Neutrophil (primary cell): ENCODE measurements around the gene VGF.

ENCODE experiments used
- H3K27ac ChIP-seq: fragments of 200-600 bp; sonication (generic); 2 replicates; pipeline ENCODE4 v1.5.1; 2016; ENCODE audit warnings: mild to moderate bottlenecking, moderate library complexity
- H3K27me3 ChIP-seq: fragments of 200-600 bp; sonication (generic); 2 replicates; pipeline ENCODE4 v1.6.0; 2016; ENCODE audit warnings: mild to moderate bottlenecking
- H3K36me3 ChIP-seq: fragments of 200-600 bp; sonication (generic); 2 replicates; pipeline ENCODE4 v1.5.1; 2017
- H3K4me1 ChIP-seq, 2 experiments: fragments of 200-600 bp in 1 of 2; sonication (generic) in 1 of 2; 1 replicate in 1 of 2; 2 replicates in 1 of 2; pipeline versions ENCODE4 v1.5.1 to v1.6.1; 2013 to 2016; ENCODE audit warnings: low read depth in 1 of 2, low read length in 1 of 2, mild to moderate bottlenecking in 1 of 2, moderate library complexity in 1 of 2; ENCODE audit not compliant: control insufficient read depth in 1 of 2, insufficient read depth in 1 of 2
- H3K4me3 ChIP-seq, 2 experiments: fragments of 200-600 bp in 1 of 2; sonication (generic) in 1 of 2; 1 replicate in 1 of 2; 2 replicates in 1 of 2; pipeline ENCODE4 v1.5.1; 2013 to 2016; ENCODE audit warnings: low read depth in 1 of 2, low read length in 1 of 2, mild to moderate bottlenecking in 1 of 2, moderate library complexity in 1 of 2
- H3K9me3 ChIP-seq: fragments of 200-600 bp; sonication (generic); 2 replicates; pipeline ENCODE4 v1.5.1; 2016
- TF ChIP-seq, protein P1 (sequence below): fragments of 200-600 bp; sonication (generic); IDR thresholded peaks from 2 replicates; pipeline ENCODE4 v1.5.1; 2016; ENCODE audit warnings: antibody characterized with exemption

Gene VGF

DNA sequence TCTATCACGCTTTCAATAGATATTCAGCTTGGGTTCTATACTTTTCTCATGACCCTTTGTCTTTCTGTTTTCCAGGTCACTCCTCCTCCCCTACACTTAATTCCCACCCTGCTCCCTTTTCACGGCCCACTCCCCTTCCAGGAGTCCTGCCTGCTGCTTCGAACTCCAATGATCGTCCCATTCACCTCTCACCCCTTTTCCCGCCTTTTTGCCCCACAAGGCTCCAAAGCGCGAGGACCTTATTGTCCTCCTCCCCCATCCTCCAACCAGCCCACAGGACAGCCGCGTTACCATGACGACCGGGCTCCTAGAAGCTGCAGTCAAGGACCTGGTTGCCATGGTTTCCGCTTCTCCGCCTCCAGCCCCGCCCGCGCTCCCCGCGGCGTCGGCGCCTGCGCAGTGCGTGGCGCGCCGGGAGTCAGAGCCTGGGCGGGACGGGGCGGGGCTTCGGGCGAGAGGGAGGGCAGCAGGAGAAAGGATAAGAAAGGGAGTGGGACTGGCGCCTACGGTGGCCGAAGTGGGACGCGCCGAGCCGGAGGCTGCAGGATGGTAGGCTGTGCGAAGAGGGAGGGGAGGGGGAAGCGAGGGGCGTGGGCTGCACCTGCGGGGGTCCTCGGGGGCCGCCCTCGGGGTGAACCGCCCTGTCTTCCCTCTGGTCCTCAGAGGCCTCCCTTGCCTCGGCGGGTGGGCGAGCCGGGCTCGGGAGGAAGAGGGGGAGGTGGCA is 11.2 kb downstream of the VGF start, which contains the start of gene AP1S1:
TSS of gene AP1S1 (plus strand) at position 508 of the 724 bp plus-strand sequence. CDS start at position 547, 39 bp downstream.
- Histone ChIP-seq H3K9me3 (no peaks in the 10 kb centered on the region), H3K36me3 (no peaks in the 10 kb centered on the region), H3K27ac (no peak within 1 kb of the TSS), H3K4me1 (peaks cover 3 to 14% of the 10 kb centered on the region in 2 experiments), H3K27me3 (peaks cover 52% of the 10 kb centered on the region), H3K4me3 (peak within 1 kb of the TSS; percentile 50 to 61)
- TF ChIP-seq, protein P1, sequence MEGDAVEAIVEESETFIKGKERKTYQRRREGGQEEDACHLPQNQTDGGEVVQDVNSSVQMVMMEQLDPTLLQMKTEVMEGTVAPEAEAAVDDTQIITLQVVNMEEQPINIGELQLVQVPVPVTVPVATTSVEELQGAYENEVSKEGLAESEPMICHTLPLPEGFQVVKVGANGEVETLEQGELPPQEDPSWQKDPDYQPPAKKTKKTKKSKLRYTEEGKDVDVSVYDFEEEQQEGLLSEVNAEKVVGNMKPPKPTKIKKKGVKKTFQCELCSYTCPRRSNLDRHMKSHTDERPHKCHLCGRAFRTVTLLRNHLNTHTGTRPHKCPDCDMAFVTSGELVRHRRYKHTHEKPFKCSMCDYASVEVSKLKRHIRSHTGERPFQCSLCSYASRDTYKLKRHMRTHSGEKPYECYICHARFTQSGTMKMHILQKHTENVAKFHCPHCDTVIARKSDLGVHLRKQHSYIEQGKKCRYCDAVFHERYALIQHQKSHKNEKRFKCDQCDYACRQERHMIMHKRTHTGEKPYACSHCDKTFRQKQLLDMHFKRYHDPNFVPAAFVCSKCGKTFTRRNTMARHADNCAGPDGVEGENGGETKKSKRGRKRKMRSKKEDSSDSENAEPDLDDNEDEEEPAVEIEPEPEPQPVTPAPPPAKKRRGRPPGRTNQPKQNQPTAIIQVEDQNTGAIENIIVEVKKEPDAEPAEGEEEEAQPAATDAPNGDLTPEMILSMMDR, result no peak

DNA sequence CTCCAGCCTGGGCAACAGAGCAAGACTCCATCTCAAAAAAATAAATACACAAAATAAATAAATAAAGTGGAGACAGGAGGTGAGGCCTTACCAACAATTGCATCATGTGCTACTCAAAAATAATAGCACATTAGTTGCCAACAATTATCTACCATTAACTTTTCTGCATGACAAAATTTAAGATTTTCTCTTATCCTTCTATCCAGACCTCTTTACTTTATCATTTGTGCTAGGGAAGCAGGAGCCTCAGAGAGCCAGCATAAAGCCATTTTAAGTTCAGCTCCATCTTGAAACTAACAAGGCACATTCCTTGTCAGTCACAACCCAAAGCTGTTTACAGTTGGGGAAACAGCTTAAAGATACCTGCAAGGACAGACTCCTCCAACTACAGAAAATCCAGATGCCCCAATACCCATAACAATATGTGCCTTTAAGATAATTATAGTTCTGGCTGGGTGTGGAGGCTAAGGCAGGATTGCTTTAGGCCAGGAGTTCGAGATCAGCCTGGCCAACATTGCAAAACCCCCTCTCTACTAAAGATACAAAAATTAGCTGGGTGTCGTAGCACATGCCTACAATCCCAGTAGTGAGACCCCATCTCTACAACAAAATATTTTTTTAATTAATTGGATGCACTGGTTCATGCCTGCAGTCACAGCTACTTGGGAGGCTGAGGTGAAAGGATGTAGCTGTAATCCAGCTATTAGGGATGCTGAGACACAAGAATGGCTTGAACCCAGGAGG is 13.3 kb downstream of the VGF start:
- TF ChIP-seq, protein P1, result no peak
- Histone ChIP-seq H3K9me3 (no peaks in the 10 kb centered on the region), H3K27ac (no peak overlapping the region), H3K4me1 (peaks cover 3 to 14% of the 10 kb centered on the region in 2 experiments), H3K27me3 (peaks cover 65% of the 10 kb centered on the region), H3K4me3 (no peak overlapping the region), H3K36me3 (no peaks in the 10 kb centered on the region)

DNA sequence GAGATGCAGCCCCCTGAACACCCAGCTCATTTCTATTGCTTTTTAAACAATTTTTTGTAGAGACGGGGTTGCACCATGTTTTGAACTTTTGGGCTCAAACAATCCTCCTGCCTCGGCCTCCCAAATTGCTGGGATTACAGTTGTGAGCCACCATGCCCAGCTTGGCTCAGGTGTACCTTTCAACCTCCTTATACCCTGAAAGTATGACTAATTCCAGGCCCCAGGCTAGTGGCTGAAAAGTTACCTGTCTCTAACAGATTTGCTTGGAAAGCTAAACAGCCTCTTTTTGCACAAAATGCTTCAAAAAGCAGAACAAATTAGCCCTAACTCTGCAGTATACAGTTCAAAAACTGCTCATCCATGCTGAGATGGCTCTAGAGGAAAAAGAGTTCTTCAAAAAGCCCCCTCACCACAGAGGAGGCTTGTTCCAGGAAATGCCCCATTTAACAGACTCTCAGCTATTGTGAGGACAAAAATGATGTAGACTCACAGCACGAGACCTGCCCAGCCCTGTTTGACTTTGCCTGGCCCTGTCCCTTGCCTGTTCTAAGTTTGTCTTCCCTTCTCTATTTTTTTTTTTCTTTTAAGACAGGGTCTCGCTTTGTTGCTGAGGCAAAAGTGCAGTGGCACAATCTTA is 24.5 kb downstream of the VGF start:
- H3K27me3 ChIP-seq, result peaks cover 33% of the 10 kb centered on the region
- peaks cover 0 to 2% of the 10 kb centered on the region in 2 experiments for H3K4me1 ChIP-seq
- H3K9me3 ChIP-seq, result no peaks in the 10 kb centered on the region
- H3K4me3 ChIP-seq, result no peak overlapping the region
- no peak overlapping the region for H3K27ac ChIP-seq
- TF ChIP-seq, protein P1, result no peak
- H3K36me3 ChIP-seq, result no peaks in the 10 kb centered on the region

DNA sequence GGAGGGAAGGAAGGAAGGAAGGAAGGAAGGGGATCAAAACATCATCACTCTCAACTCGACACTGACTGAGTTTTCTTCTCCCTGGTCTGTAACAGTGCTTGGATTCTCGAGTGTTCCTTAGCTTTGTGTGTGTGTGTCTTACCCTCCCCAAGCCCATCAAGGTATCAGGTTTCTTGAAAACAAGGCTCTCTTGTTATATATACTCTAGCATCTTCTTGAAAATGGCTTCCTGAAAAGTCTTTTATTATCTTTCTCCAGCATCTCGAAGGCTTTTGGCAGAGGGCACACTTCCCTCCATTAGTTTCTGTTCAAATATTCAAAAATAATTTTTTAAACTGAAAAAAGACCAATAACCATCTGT is 25.1 kb downstream of the VGF start:
- Histone ChIP-seq H3K9me3 (no peaks in the 10 kb centered on the region), H3K4me3 (no peak overlapping the region), H3K27me3 (peaks cover 38% of the 10 kb centered on the region), H3K36me3 (no peaks in the 10 kb centered on the region), H3K27ac (no peak overlapping the region), H3K4me1 (peaks cover 0 to 2% of the 10 kb centered on the region in 2 experiments)
- TF ChIP-seq, protein P1, result no peak

DNA sequence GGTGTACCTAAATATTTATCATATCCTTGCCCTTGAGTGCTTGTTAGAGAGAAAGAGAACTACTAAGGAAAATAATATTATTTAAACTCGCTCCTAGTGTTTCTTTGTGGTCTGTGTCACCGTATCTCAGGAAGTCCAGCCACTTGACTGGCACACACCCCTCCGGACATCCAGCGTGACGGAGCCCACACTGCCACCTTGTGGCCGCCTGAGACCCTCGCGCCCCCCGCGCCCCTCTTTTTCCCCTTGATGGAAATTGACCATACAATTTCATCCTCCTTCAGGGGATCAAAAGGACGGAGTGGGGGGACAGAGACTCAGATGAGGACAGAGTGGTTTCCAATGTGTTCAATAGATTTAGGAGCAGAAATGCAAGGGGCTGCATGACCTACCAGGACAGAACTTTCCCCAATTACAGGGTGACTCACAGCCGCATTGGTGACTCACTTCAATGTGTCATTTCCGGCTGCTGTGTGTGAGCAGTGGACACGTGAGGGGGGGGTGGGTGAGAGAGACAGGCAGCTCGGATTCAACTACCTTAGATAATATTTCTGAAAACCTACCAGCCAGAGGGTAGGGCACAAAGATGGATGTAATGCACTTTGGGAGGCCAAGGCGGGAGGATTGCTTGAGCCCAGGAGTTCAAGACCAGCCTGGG is 27.0 kb downstream of the VGF start:
- Histone ChIP-seq H3K27me3 (peaks cover 56% of the 10 kb centered on the region), H3K4me3 (no peak overlapping the region), H3K36me3 (no peaks in the 10 kb centered on the region), H3K4me1 (no peaks in the 10 kb centered on the region), H3K27ac (no peak overlapping the region), H3K9me3 (no peaks in the 10 kb centered on the region)
- TF ChIP-seq, protein P1, result no peak
